ENCODE results near the gene PPM1F.
"Not testable (repeated sequence)": the region's sequence is repeated elsewhere in the genome, so short reads cannot be mapped to it uniquely, and the experiment has no call there.

Gene PPM1F

GRCh38 chr22:21941921-21942320 lies 10.7 kb downstream of the PPM1F start:
- Histone ChIP-seq H3K4me1 (peaks cover 82 to 99% (median 99%) of the 10 kb centered on the region in 10 experiments), H3K36me3 (peaks cover 20 to 51% (median 31%) of the 10 kb centered on the region in 11 experiments), H3K27ac (peak overlapping the region; percentile 78 to 95 (median 89)), H4K20me1 (peaks cover 0 to 15% (median 0%) of the 10 kb centered on the region in 11 experiments; a peak in 5 of 22 replicates), H3K4me2 (peak overlapping the region; percentile 90 to 99 (median 97)), H3K4me3 (peak overlapping the region in 5 of 10 experiments; percentile 6 to 36 (median 14); a peak in 6 of 20 replicates), H3K9ac (peak overlapping the region; percentile 57 to 87 (median 82); a peak in 21 of 22 replicates), H3K9me3 (replicated peaks in 1 of 11) (no peaks in the 10 kb centered on the region), H3K27me3 (no peaks in the 10 kb centered on the region)
- no peak for TF ChIP-seq Cebpa-rat (IDR thresholded peaks at IDR 0.05)

GRCh38 chr22:21940521-21940920 lies 12.1 kb downstream of the PPM1F start:
- H3K4me3 ChIP-seq, result peak overlapping the region in 3 of 10 experiments; percentile 6 to 36 (median 18); a peak in 3 of 20 replicates
- H3K9ac ChIP-seq, result peak overlapping the region; percentile 76 to 87 (median 82); a peak in 21 of 22 replicates
- H3K27me3 ChIP-seq, result no peaks in the 10 kb centered on the region
- H3K27ac ChIP-seq, result peak overlapping the region; percentile 78 to 95 (median 89)
- no peak for TF ChIP-seq Cebpa-rat (IDR thresholded peaks at IDR 0.05)
- peaks cover 17 to 43% (median 23%) of the 10 kb centered on the region in 11 experiments for H3K36me3 ChIP-seq
- peaks cover 89 to 99% (median 98%) of the 10 kb centered on the region in 10 experiments for H3K4me1 ChIP-seq
- H4K20me1 ChIP-seq, result peaks cover 0 to 3% (median 0%) of the 10 kb centered on the region in 11 experiments; a peak in 2 of 22 replicates
- no peaks in the 10 kb centered on the region for H3K9me3 ChIP-seq (replicated peaks in 1 of 11)
- H3K4me2 ChIP-seq, result peak overlapping the region; percentile 90 to 99 (median 97)

GRCh38 chr22:21939935-21940334 lies 12.7 kb downstream of the PPM1F start:
- Histone ChIP-seq H3K4me1 (peaks cover 91 to 99% (median 95%) of the 10 kb centered on the region in 10 experiments), H3K27ac (peak overlapping the region; percentile 78 to 95 (median 89)), H3K9ac (peak overlapping the region; percentile 76 to 87 (median 82); a peak in 21 of 22 replicates), H3K4me3 (peak overlapping the region in 9 of 10 experiments; percentile 46 to 73 (median 58); a peak in 14 of 20 replicates), H3K36me3 (peaks cover 13 to 43% (median 23%) of the 10 kb centered on the region in 11 experiments), H3K4me2 (peak overlapping the region; percentile 90 to 99 (median 97))
- H4K20me1 ChIP-seq; H3K9me3 ChIP-seq (replicated peaks in 1 of 11); H3K27me3 ChIP-seq: not testable (repeated sequence)

- no peak for TF ChIP-seq Cebpa-rat (IDR thresholded peaks at IDR 0.05)
- H3K36me3 ChIP-seq, result peaks cover 8 to 43% (median 23%) of the 10 kb centered on the region in 11 experiments; a peak in 21 of 22 replicates
- peak overlapping the region; percentile 90 to 99 (median 97) for H3K4me2 ChIP-seq
Measured at GRCh38 chr22:21939461-21939913, 13.2 kb downstream of the PPM1F start.

GRCh38 chr22:21938906-21939305 lies 13.7 kb downstream of the PPM1F start:
- H4K20me1 ChIP-seq, result peaks cover 0 to 3% (median 0%) of the 10 kb centered on the region in 11 experiments; a peak in 3 of 22 replicates
- H3K9ac ChIP-seq, result peak overlapping the region; percentile 76 to 87 (median 82)
- peaks cover 7 to 43% (median 23%) of the 10 kb centered on the region in 11 experiments for H3K36me3 ChIP-seq
- H3K4me3 ChIP-seq, result peak overlapping the region; percentile 46 to 73 (median 58)
- no peaks in the 10 kb centered on the region for H3K9me3 ChIP-seq (replicated peaks in 1 of 11)
- H3K27me3 ChIP-seq, result no peaks in the 10 kb centered on the region
- H3K27ac ChIP-seq, result peak overlapping the region; percentile 78 to 95 (median 89)
- peak overlapping the region; percentile 90 to 99 (median 97) for H3K4me2 ChIP-seq
- TF ChIP-seq Cebpa-rat (IDR thresholded peaks at IDR 0.05), result no peak
- H3K4me1 ChIP-seq, result peaks cover 81 to 96% (median 86%) of the 10 kb centered on the region in 10 experiments

More at GRCh38 chr22:21939461-21939913, 13.2 kb downstream of the PPM1F start:
- H3K27me3 ChIP-seq, result no peaks in the 10 kb centered on the region
- no peaks in the 10 kb centered on the region for H3K9me3 ChIP-seq (replicated peaks in 1 of 11)
- H3K4me1 ChIP-seq, result peaks cover 87 to 98% (median 91%) of the 10 kb centered on the region in 10 experiments
- H3K27ac ChIP-seq, result peak overlapping the region; percentile 78 to 95 (median 89)
- H4K20me1 ChIP-seq, result peaks cover 0 to 3% (median 0%) of the 10 kb centered on the region in 11 experiments; a peak in 1 of 22 replicates
- peak overlapping the region; percentile 46 to 73 (median 58); a peak in 19 of 20 replicates for H3K4me3 ChIP-seq
- peak overlapping the region; percentile 76 to 87 (median 82) for H3K9ac ChIP-seq

GRCh38 chr22:21938071-21938822 lies 14.4 kb downstream of the PPM1F start:
- Histone ChIP-seq H3K36me3 (peaks cover 11 to 43% (median 27%) of the 10 kb centered on the region in 11 experiments), H3K9me3 (replicated peaks in 1 of 11) (no peaks in the 10 kb centered on the region), H3K4me3 (peak overlapping the region; percentile 46 to 73 (median 58)), H3K27ac (peak overlapping the region; percentile 78 to 95 (median 89)), H3K4me2 (peak overlapping the region; percentile 90 to 99 (median 97)), H3K27me3 (no peaks in the 10 kb centered on the region), H3K9ac (peak overlapping the region; percentile 76 to 87 (median 82)), H4K20me1 (peaks cover 0 to 7% (median 0%) of the 10 kb centered on the region in 11 experiments; a peak in 3 of 22 replicates), H3K4me1 (peaks cover 74 to 89% (median 79%) of the 10 kb centered on the region in 10 experiments)
- no peak; a peak in 1 of 22 replicates for TF ChIP-seq Cebpa-rat (IDR thresholded peaks at IDR 0.05)

GRCh38 chr22:21937821-21938070 lies 14.9 kb downstream of the PPM1F start:
- Histone ChIP-seq H4K20me1 (peaks cover 0 to 7% (median 0%) of the 10 kb centered on the region in 11 experiments; a peak in 4 of 22 replicates), H3K9ac (peak overlapping the region; percentile 71 to 87 (median 82); a peak in 21 of 22 replicates), H3K27ac (peak overlapping the region; percentile 56 to 95 (median 89); a peak in 21 of 22 replicates), H3K9me3 (replicated peaks in 1 of 11) (no peaks in the 10 kb centered on the region), H3K36me3 (peaks cover 16 to 47% (median 32%) of the 10 kb centered on the region in 11 experiments), H3K4me3 (peak overlapping the region in 3 of 10 experiments; percentile 12 to 73 (median 28); a peak in 5 of 20 replicates), H3K4me2 (peak overlapping the region; percentile 90 to 99 (median 97)), H3K27me3 (no peaks in the 10 kb centered on the region), H3K4me1 (peaks cover 69 to 84% (median 74%) of the 10 kb centered on the region in 10 experiments)
- peak in 4 of 11 experiments; percentile 15 to 63 (median 45); a peak in 5 of 22 replicates for TF ChIP-seq Cebpa-rat (IDR thresholded peaks at IDR 0.05)

- Histone ChIP-seq H3K9me3 (replicated peaks in 1 of 11) (no peaks in the 10 kb centered on the region), H3K4me2 (peak overlapping the region; percentile 90 to 99 (median 97)), H3K36me3 (peaks cover 21 to 52% (median 37%) of the 10 kb centered on the region in 11 experiments), H4K20me1 (peaks cover 0 to 7% (median 0%) of the 10 kb centered on the region in 11 experiments; a peak in 5 of 22 replicates), H3K4me3 (peak overlapping the region in 3 of 10 experiments; percentile 12 to 73 (median 28); a peak in 5 of 20 replicates), H3K9ac (peak overlapping the region; percentile 71 to 87 (median 82); a peak in 21 of 22 replicates), H3K27me3 (no peaks in the 10 kb centered on the region), H3K27ac (peak overlapping the region; percentile 56 to 95 (median 89); a peak in 21 of 22 replicates), H3K4me1 (peaks cover 64 to 79% (median 69%) of the 10 kb centered on the region in 10 experiments)
- no peak for TF ChIP-seq Cebpa-rat (IDR thresholded peaks at IDR 0.05)
Measured at GRCh38 chr22:21937041-21937820, 15.4 kb downstream of the PPM1F start.
